Measurements from ENCODE around the gene MED15.
"Not testable (repeated sequence)": the region's sequence is repeated elsewhere in the genome, so short reads cannot be mapped to it uniquely, and the experiment has no call there.

Gene MED15

GRCh38 chr22:20602609-20603164, 95.3 kb downstream of the MED15 start:
- DNase-seq (ENCODE audit: low read depth in 2 of 2): no peak

- no peak for DNase-seq (ENCODE audit: low read depth in 2 of 2)
These were observed 96.8 kb downstream of the MED15 start for GRCh38 chr22:20604092-20604747.

- no peak for DNase-seq (ENCODE audit: low read depth in 2 of 2)
These were observed 97.4 kb downstream of the MED15 start for GRCh38 chr22:20604776-20605221.

GRCh38 chr22:20605328-20605727, 97.9 kb downstream of the MED15 start:
- no peak for DNase-seq (ENCODE audit: low read depth in 2 of 2)

GRCh38 chr22:20606041-20606783, 98.8 kb downstream of the MED15 start:
- DNase-seq (ENCODE audit: low read depth in 2 of 2): peak; percentile 54 to 60

GRCh38 chr22:20606784-20607128, 99.3 kb downstream of the MED15 start:
- no peak for DNase-seq (ENCODE audit: low read depth in 2 of 2)

GRCh38 chr22:20607157-20607907, 99.9 kb downstream of the MED15 start:
- no peak for DNase-seq (ENCODE audit: low read depth in 2 of 2)

- no peak for DNase-seq (ENCODE audit: low read depth in 2 of 2)
These were observed 102.9 kb downstream of the MED15 start for GRCh38 chr22:20610243-20610686.

GRCh38 chr22:20610757-20611156, 103.3 kb downstream of the MED15 start:
- DNase-seq (ENCODE audit: low read depth in 2 of 2): no peak

GRCh38 chr22:20611418-20611817, 104.0 kb downstream of the MED15 start:
- no peak for DNase-seq (ENCODE audit: low read depth in 2 of 2)

GRCh38 chr22:20613301-20613700, 105.9 kb downstream of the MED15 start:
- DNase-seq (ENCODE audit: low read depth in 2 of 2): no peak

- DNase-seq (ENCODE audit: low read depth in 2 of 2): no peak
These were observed 107.6 kb downstream of the MED15 start for GRCh38 chr22:20615021-20615420.

- DNase-seq (ENCODE audit: low read depth in 2 of 2): no peak
These were observed 108.4 kb downstream of the MED15 start for GRCh38 chr22:20615533-20616450.

GRCh38 chr22:20616451-20617043, 109.1 kb downstream of the MED15 start:
- DNase-seq (ENCODE audit: low read depth in 2 of 2): no peak

GRCh38 chr22:20618488-20618887, 111.1 kb downstream of the MED15 start:
- DNase-seq (ENCODE audit: low read depth in 2 of 2): no peak

GRCh38 chr22:20619045-20619892, 111.9 kb downstream of the MED15 start:
- no peak for DNase-seq (ENCODE audit: low read depth in 2 of 2)

GRCh38 chr22:20619893-20620194, 112.4 kb downstream of the MED15 start:
- DNase-seq (ENCODE audit: low read depth in 2 of 2): not testable (repeated sequence)

GRCh38 chr22:20621162-20621561, 113.8 kb downstream of the MED15 start:
- DNase-seq (ENCODE audit: low read depth in 2 of 2): no peak

GRCh38 chr22:20622650-20623339, 115.4 kb downstream of the MED15 start:
- no peak for DNase-seq (ENCODE audit: low read depth in 2 of 2)
